IMR-90 (cell line): ENCODE measurements around the gene OCLN. TPM values are rescaled to one million over a fixed set of nuclear protein-coding genes. Genes with fewer than 3 reads are reported as not detected.

ENCODE experiments used
- ATAC-seq: fragments of 200-7000 bp; cut with Tn5 transposase; 2 replicates; pipeline ENCODE4 v1.9.1; 2020; ENCODE audit warnings: low read depth, mild to moderate bottlenecking, moderate library complexity
- BruUV-seq: library from RNA; stranded (reverse); fragments of 400-500 nt; replicated peaks from 2 replicates; lab custom pipeline; 2021; lab: Mats Ljungman, UMichigan
- CTCF ChIA-PET: fragments of 300-600 bp; formaldehyde crosslinking; extraction: SDS; loops from one replicate; lab custom pipeline; 2021; ENCODE audit warnings: antibody characterized with exemption; lab: Yijun Ruan, JAX
- POLR2A ChIA-PET: fragments of 300-600 bp; sonication (Branson Sonifier 250); formaldehyde crosslinking; loops from one replicate; lab custom pipeline; 2022; ENCODE audit warnings: antibody characterized with exemption; ENCODE audit not compliant: unreplicated experiment; lab: Charles Lee
- DNase-seq: peaks from one replicate; pipeline ENCODE4 v3.0.0; 2013
- H2AFZ ChIP-seq: replicated peaks from 2 replicates; pipeline ENCODE3; 2013; ENCODE audit warnings: low read length, mild to moderate bottlenecking; ENCODE audit not compliant: poor library complexity
- H2AK5ac ChIP-seq: 2 replicates; pipeline ENCODE4 v1.6.1; 2013; ENCODE audit warnings: low read depth, low read length, inconsistent platforms
- H2AK9ac ChIP-seq: replicated peaks from 2 replicates; pipeline ENCODE3; 2013; ENCODE audit warnings: mild to moderate bottlenecking, low read depth, low read length, moderate library complexity; ENCODE audit not compliant: poor library complexity
- H2BK120ac ChIP-seq: 2 replicates; pipeline ENCODE4 v1.6.1; 2013; ENCODE audit warnings: low read depth, low read length, inconsistent platforms
- H2BK15ac ChIP-seq: 3 replicates; pipeline ENCODE4 v1.6.1; 2013; ENCODE audit warnings: low read depth, low read length, inconsistent platforms
- H2BK20ac ChIP-seq: 2 replicates; pipeline ENCODE4 v1.6.1; 2013; ENCODE audit warnings: low read depth, mild to moderate bottlenecking, inconsistent platforms, low read length, moderate library complexity
- H2BK5ac ChIP-seq: 2 replicates; pipeline ENCODE4 v1.6.1; 2013; ENCODE audit warnings: mild to moderate bottlenecking, low read depth, low read length, inconsistent platforms; ENCODE audit not compliant: poor library complexity, severe bottlenecking
- H3K14ac ChIP-seq: replicated peaks from 2 replicates; pipeline ENCODE4 v1.6.1; 2013; ENCODE audit warnings: low read depth, low read length, inconsistent platforms
- H3K18ac ChIP-seq: 2 replicates; pipeline ENCODE4 v1.6.1; 2013; ENCODE audit warnings: low read depth, low read length, control low read depth
- H3K23ac ChIP-seq: 2 replicates; pipeline ENCODE4 v1.6.1; 2013; ENCODE audit warnings: low read depth, low read length, inconsistent platforms
- H3K27ac ChIP-seq: 2 replicates; pipeline ENCODE4 v1.5.1; 2013; ENCODE audit warnings: mild to moderate bottlenecking, control low read depth, low read length; ENCODE audit not compliant: insufficient read depth
- H3K27me3 ChIP-seq: 2 replicates; pipeline ENCODE4 v1.6.1; 2013; ENCODE audit warnings: low read length; ENCODE audit not compliant: control insufficient read depth, insufficient read depth
- H3K36me3 ChIP-seq: 2 replicates; pipeline ENCODE4 v1.6.1; 2013; ENCODE audit warnings: low read length, mixed read lengths; ENCODE audit not compliant: control insufficient read depth, insufficient read depth
- H3K4ac ChIP-seq: 2 replicates; pipeline ENCODE4 v1.6.1; 2013; ENCODE audit warnings: low read depth, low read length, inconsistent platforms
- H3K4me1 ChIP-seq: 2 replicates; pipeline ENCODE4 v1.6.1; 2013; ENCODE audit warnings: low read length, mixed read lengths; ENCODE audit not compliant: control insufficient read depth, insufficient read depth
- H3K4me2 ChIP-seq: 2 replicates; pipeline ENCODE4 v1.6.1; 2013; ENCODE audit warnings: low read depth, mild to moderate bottlenecking, control low read depth, low read length, moderate library complexity
- H3K4me3 ChIP-seq: 2 replicates; pipeline ENCODE4 v1.5.1; 2013; ENCODE audit warnings: low read depth, mild to moderate bottlenecking, control low read depth, low read length, moderate library complexity; ENCODE audit not compliant: insufficient read depth
- H3K56ac ChIP-seq: 2 replicates; pipeline ENCODE4 v1.6.1; 2013; ENCODE audit warnings: low read length, inconsistent platforms; ENCODE audit not compliant: insufficient read depth; ENCODE audit errors: extremely low read depth
- H3K79me1 ChIP-seq, 2 experiments: 2 replicates each; pipeline ENCODE4 v1.6.1; 2013; ENCODE audit warnings: low read length in 2 of 2, inconsistent platforms in 1 of 2, low read depth in 1 of 2
- H3K9ac ChIP-seq: 2 replicates; pipeline ENCODE4 v1.6.1; 2013; ENCODE audit warnings: low read depth, low read length, control low read depth
- H3K9me1 ChIP-seq: 2 replicates; pipeline ENCODE4 v1.6.1; 2013; ENCODE audit warnings: low read length, inconsistent platforms; ENCODE audit not compliant: insufficient read depth
- H3K9me3 ChIP-seq: 2 replicates; pipeline ENCODE4 v1.6.1; 2013; ENCODE audit warnings: low read length; ENCODE audit not compliant: control insufficient read depth, insufficient read depth
- H4K20me1 ChIP-seq: 2 replicates; pipeline ENCODE4 v1.6.1; 2013; ENCODE audit warnings: low read length, inconsistent platforms; ENCODE audit not compliant: insufficient read depth
- H4K5ac ChIP-seq: 2 replicates; pipeline ENCODE4 v1.6.1; 2013; ENCODE audit warnings: mild to moderate bottlenecking, low read depth, low read length, control low read depth
- H4K8ac ChIP-seq, 2 experiments: 2 replicates each; pipeline ENCODE4 v1.6.1; 2013; ENCODE audit warnings: low read depth in 2 of 2, low read length in 2 of 2, control low read depth in 1 of 2, inconsistent platforms in 1 of 2
- H4K91ac ChIP-seq: 2 replicates; pipeline ENCODE4 v1.6.1; 2013; ENCODE audit warnings: low read depth, low read length, inconsistent platforms; ENCODE audit not compliant: insufficient read depth
- RAD21 ChIP-seq: IDR thresholded peaks from 2 replicates; pipeline ENCODE4 v1.6.1; 2012; ENCODE audit warnings: low read length, improper control_type of control experiment
- WGBS, 2 experiments: methylation state at CpG; one replicate each; pipeline versions ENCODE4 v1.1.5 to v1.1.7; 2013; ENCODE audit warnings: missing lambda C conversion rate in 2 of 2; ENCODE audit not compliant: insufficient read length in 1 of 2; ENCODE audit errors: extremely low coverage in 2 of 2; 5-methylcytosine and 5-hydroxymethylcytosine counted together
- dilution Hi-C: fragments of 300-500 bp; cut with HindIII; formaldehyde crosslinking; loops from one replicate; pipeline ENCODE4 v1.14.3; 2018; ENCODE audit warnings: low sequenced_read_pairs; ENCODE audit not compliant: unreplicated experiment
- in situ Hi-C: fragments of 300-500 bp; cut with MboI; formaldehyde crosslinking; loops from 3 replicates; pipeline ENCODE4 v1.14.3; 2019; ENCODE audit warnings: low sequenced_read_pairs, inconsistent platforms, mixed read lengths
- intact Hi-C: fragments of 100-400 bp; cut with micrococcal nuclease; formaldehyde crosslinking; loops from 2 replicates; pipeline ENCODE4 v1.10.0; 2022
- polyA plus RNA-seq, 3 experiments: library from polyadenylated mRNA; depleted of rRNA; stranded (reverse); fragments of >200 nt; gene quantifications; 2 replicates each; pipeline ENCODE4 v1.2.3, GENCODE V29; 2012; ENCODE audit warnings: low replicate concordance in 1 of 3
- total RNA-seq: library from RNA; depleted of rRNA; stranded (reverse); fragments of >200 nt; gene quantifications from 2 replicates; pipeline ENCODE4 v1.2.3, GENCODE V29; 2012

The OCLN gene
- total and polyA plus RNA-seq, 2 of the 4 experiments (the other 2 are of a cell fraction) = 0.72 to 0.99 TPM

- no peak overlapping the region for H3K56ac ChIP-seq
- no peak overlapping the region for H3K14ac ChIP-seq
- H3K27ac ChIP-seq = no peak overlapping the region
- ATAC-seq = no peak
- no peak overlapping the region for H2AK5ac ChIP-seq
- peak overlapping the region; percentile 55 for H3K4me3 ChIP-seq
- no peaks in the 10 kb centered on the region for H3K9me3 ChIP-seq
- H3K23ac ChIP-seq = no peak overlapping the region; the same call in 1 of the 2 replicates
- no peak overlapping the region for H2BK15ac ChIP-seq
- H4K8ac ChIP-seq = no peak overlapping the region
- dilution Hi-C loops (no loop called here), in situ Hi-C loops (no loop called here), intact Hi-C loops (loop anchor here (10.0 kb wide), 1 partner anchor 47 kb away; no protein-coding TSS in a partner anchor)
- WGBS, 2 experiments = 7% methylated on average over 3 of the region's 17 CpGs; no CpG with 5 or more reads in 1 of the 2 experiments
- H3K79me1 ChIP-seq = no peaks in the 10 kb centered on the region
- H3K9me1 ChIP-seq = no peaks in the 10 kb centered on the region
- H3K18ac ChIP-seq = no peak overlapping the region
- ChIA-PET POLR2A (no interaction called here), CTCF (no interaction called here)
- no peak overlapping the region for H3K9ac ChIP-seq
- no peaks in the 10 kb centered on the region for H4K20me1 ChIP-seq
- no TSS peak for BruUV-seq
- TF ChIP-seq RAD21 = no peak
- DNase-seq = no peak
- no peak overlapping the region for H2BK20ac ChIP-seq
- H3K4me2 ChIP-seq = peak overlapping the region; percentile 96
- no peak overlapping the region for H4K5ac ChIP-seq
- H3K36me3 ChIP-seq = no peaks in the 10 kb centered on the region
- H3K27me3 ChIP-seq = peaks cover 50% of the 10 kb centered on the region
- no peak overlapping the region for H2BK120ac ChIP-seq
- peak overlapping the region; percentile 94 for H2AFZ ChIP-seq
- H3K4ac ChIP-seq = no peak overlapping the region
- H3K4me1 ChIP-seq = peaks cover 6% of the 10 kb centered on the region
- no peak overlapping the region for H2BK5ac ChIP-seq
- no peak overlapping the region for H2AK9ac ChIP-seq
- H4K91ac ChIP-seq = no peak overlapping the region
Measured at GRCh38 chr5:69491838-69492390, 676 bp upstream of the OCLN start.
